ENCODE measurements around the gene MCM8. TPM values are rescaled to one million over a fixed set of nuclear protein-coding genes. Genes with fewer than 3 reads are reported as not detected.

MCM8 gene
- polyA plus RNA-seq, 1 donor = 25.7 TPM

- no peak for DNase-seq
Observed at GRCh38 chr20:5945963-5946362, 4.5 kb upstream of the MCM8 start.

- no peak for DNase-seq
Observed at GRCh38 chr20:5947276-5947675, 3.2 kb upstream of the MCM8 start.

- no peak for DNase-seq
Observed at GRCh38 chr20:5949943-5950270, 545 bp upstream of the MCM8 start.

- DNase-seq = no peak
Observed at GRCh38 chr20:5967469-5967868, 17.0 kb downstream of the MCM8 start.

- no peak for DNase-seq
Observed at GRCh38 chr20:5968462-5968861, 18.0 kb downstream of the MCM8 start.

- DNase-seq = no peak
Observed at GRCh38 chr20:5969348-5969935, 19.0 kb downstream of the MCM8 start.

- DNase-seq = no peak
Observed at GRCh38 chr20:5969940-5970339, 19.5 kb downstream of the MCM8 start.

GRCh38 chr20:5970381-5970780 is 19.9 kb downstream of the MCM8 start:
- DNase-seq = no peak

GRCh38 chr20:5971203-5971602 is 20.8 kb downstream of the MCM8 start:
- DNase-seq = no peak

- no peak for DNase-seq
Observed at GRCh38 chr20:5973172-5973571, 22.7 kb downstream of the MCM8 start.

- no peak for DNase-seq
Observed at GRCh38 chr20:5973971-5974370, 23.5 kb downstream of the MCM8 start.

- DNase-seq = no peak
Observed at GRCh38 chr20:5974531-5974930, 24.1 kb downstream of the MCM8 start.

GRCh38 chr20:5975778-5976177 is 25.3 kb downstream of the MCM8 start:
- no peak for DNase-seq

- no peak for DNase-seq
Observed at GRCh38 chr20:5977223-5977622, 26.8 kb downstream of the MCM8 start.

GRCh38 chr20:5977975-5978374 is 27.5 kb downstream of the MCM8 start:
- DNase-seq = no peak

- DNase-seq = no peak
Observed at GRCh38 chr20:5979801-5980200, 29.3 kb downstream of the MCM8 start.

GRCh38 chr20:5980720-5981538 is 30.5 kb downstream of the MCM8 start:
- DNase-seq = no peak

- no peak for DNase-seq
Observed at GRCh38 chr20:5987383-5987782, 36.9 kb downstream of the MCM8 start.

GRCh38 chr20:5989539-5989938 is 39.1 kb downstream of the MCM8 start:
- DNase-seq = no peak

- DNase-seq = no peak
Observed at GRCh38 chr20:5990946-5991345, 40.5 kb downstream of the MCM8 start.

- DNase-seq = no peak
Observed at GRCh38 chr20:5991623-5992441, 41.4 kb downstream of the MCM8 start.

- DNase-seq = no peak
Observed at GRCh38 chr20:5996765-5997164, 46.3 kb downstream of the MCM8 start.

GRCh38 chr20:5999783-6000182 is 49.3 kb downstream of the MCM8 start:
- DNase-seq = no peak

Data from left kidney (tissue), 2 donors.